GM23338 (cell line): ENCODE measurements around the gene LRRTM1. TPM values are rescaled to one million over a fixed set of nuclear protein-coding genes. Genes with fewer than 3 reads are reported as not detected.

Experiments
- ATAC-seq: fragments of 200-7000 bp; cut with Tn5 transposase; 3 replicates; pipeline ENCODE4 v1.9.1; 2020
- DNase-seq: peaks from one replicate; pipeline ENCODE4 v3.0.0-alpha.2; 2015; ENCODE audit warnings: low spot score
- H2AFZ ChIP-seq: fragments of 200-600 bp; sonication (generic); 2 replicates; pipeline ENCODE4 v1.8.0; 2016; ENCODE audit warnings: antibody characterized with exemption, mild to moderate bottlenecking, moderate library complexity
- H3F3A ChIP-seq: fragments of 200-600 bp; sonication (generic); replicated peaks from 2 replicates; pipeline ENCODE4 v1.8.0; 2017; ENCODE audit warnings: antibody characterized with exemption, mixed run types, low read depth
- H3K27ac ChIP-seq: fragments of 200-600 bp; sonication (generic); 2 replicates; pipeline ENCODE4 v1.6.1; 2016; ENCODE audit warnings: low read depth
- H3K27me3 ChIP-seq: fragments of 200-600 bp; sonication (generic); 2 replicates; pipeline ENCODE4 v1.8.0; 2016; ENCODE audit warnings: mild to moderate bottlenecking, mixed run types, moderate library complexity; ENCODE audit not compliant: insufficient read depth
- H3K36me3 ChIP-seq: fragments of 200-600 bp; sonication (generic); 2 replicates; pipeline ENCODE4 v1.8.0; 2016; ENCODE audit warnings: mild to moderate bottlenecking; ENCODE audit not compliant: insufficient read depth
- H3K4me1 ChIP-seq: fragments of 200-600 bp; sonication (generic); 2 replicates; pipeline ENCODE4 v1.8.0; 2016; ENCODE audit warnings: mild to moderate bottlenecking, moderate library complexity; ENCODE audit not compliant: insufficient read depth
- H3K4me2 ChIP-seq: fragments of 200-600 bp; sonication (generic); 2 replicates; pipeline ENCODE4 v1.7.1; 2017; ENCODE audit warnings: mixed run types
- H3K4me3 ChIP-seq: fragments of 200-600 bp; sonication (generic); 2 replicates; pipeline ENCODE4 v1.6.1; 2016; ENCODE audit warnings: mixed run types
- H3K79me2 ChIP-seq: fragments of 200-600 bp; sonication (generic); replicated peaks from 2 replicates; pipeline ENCODE4 v1.8.0; 2017; ENCODE audit warnings: mild to moderate bottlenecking; ENCODE audit not compliant: insufficient read depth
- H3K9me2 ChIP-seq: fragments of 200-600 bp; sonication (generic); 2 replicates; pipeline ENCODE4 v1.8.0; 2017; ENCODE audit not compliant: insufficient read depth
- H4K20me1 ChIP-seq: fragments of 200-600 bp; sonication (generic); replicated peaks from 2 replicates; pipeline ENCODE4 v1.8.0; 2017; ENCODE audit warnings: mild to moderate bottlenecking; ENCODE audit not compliant: insufficient read depth
- H3K27ac Mint-ChIP-seq: 2 replicates; pipeline ENCODE4 v1.8.0; 2020; ENCODE audit warnings: inconsistent platforms, mild to moderate bottlenecking, moderate library complexity, mixed read lengths
- H3K27me3 Mint-ChIP-seq: 3 replicates; pipeline ENCODE4 v1.8.0; 2022; ENCODE audit warnings: low read depth, mild to moderate bottlenecking, moderate library complexity, mixed read lengths, inconsistent platforms; ENCODE audit not compliant: insufficient read depth, poor library complexity
- H3K36me3 Mint-ChIP-seq: 3 replicates; pipeline ENCODE4 v1.8.0; 2021; ENCODE audit warnings: low read depth, mild to moderate bottlenecking, inconsistent platforms, moderate library complexity, mixed read lengths
- H3K4me1 Mint-ChIP-seq: 3 replicates; pipeline ENCODE4 v1.8.0; 2020; ENCODE audit warnings: mild to moderate bottlenecking, inconsistent platforms, mixed read lengths
- H3K4me3 Mint-ChIP-seq: 3 replicates; pipeline ENCODE4 v1.8.0; 2021; ENCODE audit warnings: moderate library complexity, mild to moderate bottlenecking, inconsistent platforms, mixed read lengths
- H3K9me3 Mint-ChIP-seq: 3 replicates; pipeline ENCODE4 v1.8.0; 2020; ENCODE audit warnings: moderate library complexity, mild to moderate bottlenecking, inconsistent platforms, mixed read lengths
- CREB1 ChIP-seq: fragments of 250-450 bp; sonication (Bioruptor Pico); IDR thresholded peaks from 2 replicates; pipeline ENCODE4 v1.5.0; 2020; ENCODE audit warnings: low read depth, mild to moderate bottlenecking, moderate library complexity
- EZH2 ChIP-seq: fragments of 200-600 bp; sonication (generic); IDR thresholded peaks from one replicate; pipeline ENCODE4 v1.8.0; 2017; ENCODE audit warnings: antibody characterized with exemption, mild to moderate bottlenecking, low read depth; ENCODE audit not compliant: unreplicated experiment
- EZH2phosphoT487 ChIP-seq: fragments of 200-600 bp; sonication (generic); IDR thresholded peaks from one replicate; pipeline ENCODE4 v1.8.1; 2018; ENCODE audit warnings: antibody characterized with exemption; ENCODE audit not compliant: unreplicated experiment
- NANOG ChIP-seq: IDR thresholded peaks from 2 replicates; pipeline ENCODE4 v1.6.1; 2016; ENCODE audit warnings: antibody characterized with exemption, borderline replicate concordance
- STAT1 ChIP-seq: IDR thresholded peaks from one replicate; pipeline ENCODE4 v1.6.1; 2016; ENCODE audit warnings: antibody characterized with exemption; ENCODE audit not compliant: unreplicated experiment
- ZNF114 ChIP-seq: fragments of 250-450 bp; sonication (Bioruptor Pico); IDR thresholded peaks from 2 replicates; pipeline ENCODE4 v1.5.0; 2020; ENCODE audit warnings: mild to moderate bottlenecking, moderate library complexity
- ZNF331 ChIP-seq: fragments of 250-450 bp; sonication (Bioruptor Pico); IDR thresholded peaks from 2 replicates; pipeline ENCODE4 v1.5.0; 2020; ENCODE audit warnings: low read depth, mild to moderate bottlenecking, moderate library complexity
- polyA plus RNA-seq: library from polyadenylated mRNA; unstranded; fragments of >200 nt; fragmentation: Nextera tagmentation; extraction: Ambion mirVana; gene quantifications from 2 replicates; pipeline ENCODE4 v1.2.1, GENCODE V29; 2016
- total RNA-seq: library from RNA; depleted of rRNA; stranded (reverse); fragments of >200 nt; shearing (Covaris generic); gene quantifications from 2 replicates; pipeline ENCODE4 v1.2.3, GENCODE V29; 2014
- TF ChIP-seq, protein P1 (sequence below): IDR thresholded peaks from 2 replicates; pipeline ENCODE4 v1.6.1; 2016; ENCODE audit warnings: antibody characterized with exemption
- TF ChIP-seq, protein P2 (sequence below): fragments of 250-450 bp; sonication (Bioruptor Pico); IDR thresholded peaks from 2 replicates; pipeline ENCODE4 v1.5.0; 2020; ENCODE audit warnings: mild to moderate bottlenecking, moderate library complexity

Gene LRRTM1
- total and polyA plus RNA-seq, 2 experiments from 2014 or later, result 0.34 to 1.3 TPM

DNA sequence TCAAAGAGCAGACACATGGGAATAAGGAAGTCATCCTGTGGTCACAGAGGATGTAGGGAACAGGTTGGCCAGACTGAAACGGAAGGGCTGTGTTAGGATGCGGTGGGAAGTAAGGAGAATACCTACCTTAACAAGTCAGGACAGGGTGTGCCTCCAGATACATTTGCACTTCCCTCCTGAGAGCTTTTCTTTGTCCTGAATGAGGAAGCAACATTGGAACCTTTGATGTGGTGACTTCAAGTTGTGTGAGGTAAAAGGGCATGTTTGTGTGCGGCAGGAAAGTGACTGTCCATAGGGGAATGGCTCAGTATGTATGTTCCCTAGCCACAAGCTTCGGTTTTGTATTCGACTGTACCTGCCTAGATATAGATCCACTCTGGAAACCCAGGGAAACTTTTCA is 24.9 kb upstream of the LRRTM1 start:
- H3K4me1 ChIP-seq, result peaks cover 45% of the 10 kb centered on the region
- peaks cover 2% of the 10 kb centered on the region for H3K27me3 Mint-ChIP-seq
- TF ChIP-seq EZH2 (no peak), STAT1 (no peak), ZNF114 (CRISPR knock-in tag) (no peak), ZNF331 (CRISPR knock-in tag) (no peak), EZH2phosphoT487 (no peak), CREB1 (no peak), NANOG (no peak)
- TF ChIP-seq, protein P1, sequence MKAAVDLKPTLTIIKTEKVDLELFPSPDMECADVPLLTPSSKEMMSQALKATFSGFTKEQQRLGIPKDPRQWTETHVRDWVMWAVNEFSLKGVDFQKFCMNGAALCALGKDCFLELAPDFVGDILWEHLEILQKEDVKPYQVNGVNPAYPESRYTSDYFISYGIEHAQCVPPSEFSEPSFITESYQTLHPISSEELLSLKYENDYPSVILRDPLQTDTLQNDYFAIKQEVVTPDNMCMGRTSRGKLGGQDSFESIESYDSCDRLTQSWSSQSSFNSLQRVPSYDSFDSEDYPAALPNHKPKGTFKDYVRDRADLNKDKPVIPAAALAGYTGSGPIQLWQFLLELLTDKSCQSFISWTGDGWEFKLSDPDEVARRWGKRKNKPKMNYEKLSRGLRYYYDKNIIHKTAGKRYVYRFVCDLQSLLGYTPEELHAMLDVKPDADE, result no peak
- TF ChIP-seq, protein P2, sequence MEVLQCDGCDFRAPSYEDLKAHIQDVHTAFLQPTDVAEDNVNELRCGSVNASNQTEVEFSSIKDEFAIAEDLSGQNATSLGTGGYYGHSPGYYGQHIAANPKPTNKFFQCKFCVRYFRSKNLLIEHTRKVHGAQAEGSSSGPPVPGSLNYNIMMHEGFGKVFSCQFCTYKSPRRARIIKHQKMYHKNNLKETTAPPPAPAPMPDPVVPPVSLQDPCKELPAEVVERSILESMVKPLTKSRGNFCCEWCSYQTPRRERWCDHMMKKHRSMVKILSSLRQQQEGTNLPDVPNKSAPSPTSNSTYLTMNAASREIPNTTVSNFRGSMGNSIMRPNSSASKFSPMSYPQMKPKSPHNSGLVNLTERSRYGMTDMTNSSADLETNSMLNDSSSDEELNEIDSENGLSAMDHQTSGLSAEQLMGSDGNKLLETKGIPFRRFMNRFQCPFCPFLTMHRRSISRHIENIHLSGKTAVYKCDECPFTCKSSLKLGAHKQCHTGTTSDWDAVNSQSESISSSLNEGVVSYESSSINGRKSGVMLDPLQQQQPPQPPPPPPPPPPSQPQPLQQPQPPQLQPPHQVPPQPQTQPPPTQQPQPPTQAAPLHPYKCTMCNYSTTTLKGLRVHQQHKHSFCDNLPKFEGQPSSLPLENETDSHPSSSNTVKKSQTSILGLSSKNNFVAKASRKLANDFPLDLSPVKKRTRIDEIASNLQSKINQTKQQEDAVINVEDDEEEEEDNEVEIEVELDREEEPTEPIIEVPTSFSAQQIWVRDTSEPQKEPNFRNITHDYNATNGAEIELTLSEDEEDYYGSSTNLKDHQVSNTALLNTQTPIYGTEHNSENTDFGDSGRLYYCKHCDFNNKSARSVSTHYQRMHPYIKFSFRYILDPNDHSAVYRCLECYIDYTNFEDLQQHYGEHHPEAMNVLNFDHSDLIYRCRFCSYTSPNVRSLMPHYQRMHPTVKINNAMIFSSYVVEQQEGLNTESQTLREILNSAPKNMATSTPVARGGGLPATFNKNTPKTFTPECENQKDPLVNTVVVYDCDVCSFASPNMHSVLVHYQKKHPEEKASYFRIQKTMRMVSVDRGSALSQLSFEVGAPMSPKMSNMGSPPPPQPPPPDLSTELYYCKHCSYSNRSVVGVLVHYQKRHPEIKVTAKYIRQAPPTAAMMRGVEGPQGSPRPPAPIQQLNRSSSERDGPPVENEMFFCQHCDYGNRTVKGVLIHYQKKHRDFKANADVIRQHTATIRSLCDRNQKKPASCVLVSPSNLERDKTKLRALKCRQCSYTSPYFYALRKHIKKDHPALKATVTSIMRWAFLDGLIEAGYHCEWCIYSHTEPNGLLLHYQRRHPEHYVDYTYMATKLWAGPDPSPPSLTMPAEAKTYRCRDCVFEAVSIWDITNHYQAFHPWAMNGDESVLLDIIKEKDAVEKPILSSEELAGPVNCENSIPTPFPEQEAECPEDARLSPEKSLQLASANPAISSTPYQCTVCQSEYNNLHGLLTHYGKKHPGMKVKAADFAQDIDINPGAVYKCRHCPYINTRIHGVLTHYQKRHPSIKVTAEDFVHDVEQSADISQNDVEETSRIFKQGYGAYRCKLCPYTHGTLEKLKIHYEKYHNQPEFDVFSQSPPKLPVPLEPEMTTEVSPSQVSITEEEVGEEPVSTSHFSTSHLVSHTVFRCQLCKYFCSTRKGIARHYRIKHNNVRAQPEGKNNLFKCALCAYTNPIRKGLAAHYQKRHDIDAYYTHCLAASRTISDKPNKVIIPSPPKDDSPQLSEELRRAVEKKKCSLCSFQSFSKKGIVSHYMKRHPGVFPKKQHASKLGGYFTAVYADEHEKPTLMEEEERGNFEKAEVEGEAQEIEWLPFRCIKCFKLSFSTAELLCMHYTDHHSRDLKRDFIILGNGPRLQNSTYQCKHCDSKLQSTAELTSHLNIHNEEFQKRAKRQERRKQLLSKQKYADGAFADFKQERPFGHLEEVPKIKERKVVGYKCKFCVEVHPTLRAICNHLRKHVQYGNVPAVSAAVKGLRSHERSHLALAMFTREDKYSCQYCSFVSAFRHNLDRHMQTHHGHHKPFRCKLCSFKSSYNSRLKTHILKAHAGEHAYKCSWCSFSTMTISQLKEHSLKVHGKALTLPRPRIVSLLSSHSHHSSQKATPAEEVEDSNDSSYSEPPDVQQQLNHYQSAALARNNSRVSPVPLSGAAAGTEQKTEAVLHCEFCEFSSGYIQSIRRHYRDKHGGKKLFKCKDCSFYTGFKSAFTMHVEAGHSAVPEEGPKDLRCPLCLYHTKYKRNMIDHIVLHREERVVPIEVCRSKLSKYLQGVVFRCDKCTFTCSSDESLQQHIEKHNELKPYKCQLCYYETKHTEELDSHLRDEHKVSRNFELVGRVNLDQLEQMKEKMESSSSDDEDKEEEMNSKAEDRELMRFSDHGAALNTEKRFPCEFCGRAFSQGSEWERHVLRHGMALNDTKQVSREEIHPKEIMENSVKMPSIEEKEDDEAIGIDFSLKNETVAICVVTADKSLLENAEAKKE, result no peak
- no peaks in the 10 kb centered on the region for H3K9me3 Mint-ChIP-seq
- H2AFZ ChIP-seq, result no peak overlapping the region
- no peaks in the 10 kb centered on the region for H3K36me3 Mint-ChIP-seq
- no peaks in the 10 kb centered on the region; the same call in 1 of the 2 replicates for H3K9me2 ChIP-seq
- H3K4me3 ChIP-seq, result no peak overlapping the region
- H3K4me1 Mint-ChIP-seq, result peaks cover 29% of the 10 kb centered on the region
- H3K4me2 ChIP-seq, result no peak overlapping the region
- H3K27ac ChIP-seq, result no peak overlapping the region
- H4K20me1 ChIP-seq, result no peaks in the 10 kb centered on the region
- DNase-seq, result no peak
- H3K27ac Mint-ChIP-seq, result no peak overlapping the region
- H3F3A ChIP-seq, result no peaks in the 10 kb centered on the region
- no peak overlapping the region for H3K4me3 Mint-ChIP-seq
- no peaks in the 10 kb centered on the region for H3K79me2 ChIP-seq
- no peaks in the 10 kb centered on the region for H3K27me3 ChIP-seq
- H3K36me3 ChIP-seq, result no peaks in the 10 kb centered on the region
- no peak for ATAC-seq
